Chondrocyte (in vitro differentiated cells): ENCODE measurements around the gene AAMDC. TPM values are rescaled to one million over a fixed set of nuclear protein-coding genes. Genes with fewer than 3 reads are reported as not detected.
"Not testable (repeated sequence)": the region's sequence is repeated elsewhere in the genome, so short reads cannot be mapped to it uniquely, and the experiment has no call there.

Experiments
- DNase-seq: peaks from one replicate; pipeline ENCODE4 v3.0.0; 2021; ENCODE audit warnings: mixed read lengths, low spot score
- H3K27ac Mint-ChIP-seq: one replicate; pipeline ENCODE4 v1.8.0; 2021; ENCODE audit warnings: mild to moderate bottlenecking, moderate library complexity, mixed read lengths; ENCODE audit not compliant: unreplicated experiment
- H3K27me3 Mint-ChIP-seq: 2 replicates; pipeline ENCODE4 v1.8.0; 2021; ENCODE audit warnings: low read depth, mixed read lengths
- H3K36me3 Mint-ChIP-seq: 2 replicates; pipeline ENCODE4 v1.8.0; 2021; ENCODE audit warnings: low read depth, mixed read lengths
- H3K4me1 Mint-ChIP-seq: 2 replicates; pipeline ENCODE4 v1.8.0; 2021; ENCODE audit warnings: low read depth, mild to moderate bottlenecking, mixed read lengths
- H3K4me3 Mint-ChIP-seq: one replicate; pipeline ENCODE4 v1.8.0; 2021; ENCODE audit warnings: mild to moderate bottlenecking, moderate library complexity, mixed read lengths; ENCODE audit not compliant: unreplicated experiment
- H3K9me3 Mint-ChIP-seq: 2 replicates; pipeline ENCODE4 v1.8.0; 2021; ENCODE audit warnings: low read depth, mixed read lengths
- CTCF ChIP-seq: fragments of 200-600 bp; sonication (generic); IDR thresholded peaks from 2 replicates; pipeline ENCODE4 v1.5.0; 2021; ENCODE audit warnings: antibody characterized with exemption, mild to moderate bottlenecking, moderate library complexity
- total RNA-seq: library from RNA; stranded (reverse); gene quantifications from 3 replicates; pipeline ENCODE4 v1.2.1, GENCODE V29; 2021

AAMDC gene
- total RNA-seq, 1 donor from 2014 or later = 47.3 TPM

- no peak for DNase-seq
- no peaks in the 10 kb centered on the region for H3K27me3 Mint-ChIP-seq
- H3K36me3 Mint-ChIP-seq = peaks cover 18% of the 10 kb centered on the region
- no peak overlapping the region for H3K27ac Mint-ChIP-seq
- H3K4me1 Mint-ChIP-seq = peaks cover 13% of the 10 kb centered on the region
- TF ChIP-seq CTCF = no peak
- no peaks in the 10 kb centered on the region for H3K9me3 Mint-ChIP-seq
- H3K4me3 Mint-ChIP-seq = no peak overlapping the region
Measured at GRCh38 chr11:77874206-77874605, 53.3 kb downstream of the AAMDC start.

- no peak overlapping the region for H3K27ac Mint-ChIP-seq
Measured at GRCh38 chr11:77876045-77876444, 55.1 kb downstream of the AAMDC start.

GRCh38 chr11:77878247-77878646 is 57.3 kb downstream of the AAMDC start:
- not testable (repeated sequence) for H3K9me3 Mint-ChIP-seq, H3K27me3 Mint-ChIP-seq, DNase-seq, H3K4me3 Mint-ChIP-seq
- Mint-ChIP-seq H3K4me1 (peaks cover 28% of the 10 kb centered on the region), H3K36me3 (peaks cover 15% of the 10 kb centered on the region), H3K27ac (peak overlapping the region; percentile 82)

More at GRCh38 chr11:77876045-77876444, 55.1 kb downstream of the AAMDC start:
- no peak for DNase-seq
- Mint-ChIP-seq H3K9me3 (no peaks in the 10 kb centered on the region), H3K4me1 (peaks cover 21% of the 10 kb centered on the region), H3K27me3 (no peaks in the 10 kb centered on the region), H3K4me3 (no peak overlapping the region), H3K36me3 (peaks cover 19% of the 10 kb centered on the region)
- TF ChIP-seq CTCF = no peak

- Mint-ChIP-seq H3K9me3 (no peaks in the 10 kb centered on the region), H3K4me1 (peaks cover 30% of the 10 kb centered on the region), H3K4me3 (no peak overlapping the region), H3K36me3 (peaks cover 21% of the 10 kb centered on the region), H3K27me3 (no peaks in the 10 kb centered on the region), H3K27ac (peak overlapping the region; percentile 82)
- no peak for DNase-seq
- no peak for TF ChIP-seq CTCF
Measured at GRCh38 chr11:77879218-77879617, 58.3 kb downstream of the AAMDC start.

GRCh38 chr11:77882396-77882795 is 61.5 kb downstream of the AAMDC start:
- Mint-ChIP-seq H3K4me1 (peaks cover 31% of the 10 kb centered on the region), H3K9me3 (no peaks in the 10 kb centered on the region), H3K4me3 (no peak overlapping the region), H3K27me3 (no peaks in the 10 kb centered on the region), H3K27ac (no peak overlapping the region), H3K36me3 (peaks cover 21% of the 10 kb centered on the region)
- no peak for DNase-seq
- no peak for TF ChIP-seq CTCF

- Mint-ChIP-seq H3K4me1 (peaks cover 23% of the 10 kb centered on the region), H3K36me3 (peaks cover 23% of the 10 kb centered on the region), H3K9me3 (no peaks in the 10 kb centered on the region), H3K27ac (no peak overlapping the region), H3K4me3 (no peak overlapping the region), H3K27me3 (no peaks in the 10 kb centered on the region)
- no peak for TF ChIP-seq CTCF
- DNase-seq = no peak
Measured at GRCh38 chr11:77883775-77884174, 62.8 kb downstream of the AAMDC start.
